ENCODE data around the gene PRAMEF10. TPM values are rescaled to one million over a fixed set of nuclear protein-coding genes. Genes with fewer than 3 reads are reported as not detected.

Gene PRAMEF10, protein sequence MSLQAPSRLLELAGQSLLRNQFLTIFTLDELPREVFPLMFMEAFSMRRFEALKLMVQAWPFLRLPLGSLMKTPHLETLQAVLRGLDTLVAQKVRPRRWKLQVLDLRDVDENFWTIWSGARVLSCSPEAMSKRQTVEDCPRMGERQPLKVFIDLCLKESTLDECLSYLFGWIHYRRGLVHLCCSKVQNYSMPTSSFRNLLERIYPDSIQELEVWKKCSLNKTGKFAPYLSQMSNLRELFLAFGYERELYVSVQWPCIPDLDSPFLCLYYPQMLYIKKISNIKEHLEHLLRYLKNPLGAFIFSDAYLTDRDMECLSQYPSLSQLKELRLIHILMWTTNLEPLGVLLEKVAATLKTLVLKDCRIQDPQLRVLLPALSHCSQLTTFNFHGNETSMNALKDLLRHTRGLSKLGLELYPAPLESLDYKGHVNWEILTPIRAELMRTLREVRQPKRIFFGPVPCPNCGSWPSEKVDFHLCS
- total RNA-seq, result not detected in 2 replicates

DNA sequence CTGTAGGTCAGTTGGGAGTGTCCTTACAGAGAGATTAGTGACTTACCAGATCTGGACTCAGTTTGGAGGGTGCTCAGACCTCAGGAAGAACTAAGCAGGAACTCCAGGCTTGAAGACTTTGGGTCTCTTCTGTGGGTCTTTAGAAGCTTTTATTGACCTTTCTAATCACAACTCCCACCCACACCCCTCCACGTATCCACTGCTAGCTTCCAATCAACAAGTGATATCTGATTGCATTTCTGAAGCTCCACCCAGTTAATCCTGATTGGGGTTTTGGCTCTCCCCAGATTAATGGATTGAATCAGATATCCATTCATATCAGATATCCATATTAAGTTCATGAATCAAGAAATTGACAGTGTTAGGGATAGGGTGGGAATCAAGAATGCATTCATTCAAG is at the start of gene PRAMEF10:
Gene PRAMEF10 (minus strand): TSS at position 101 of the 400 bp plus-strand sequence. CDS start 2,423 bp downstream, outside the sequence.

DNA sequence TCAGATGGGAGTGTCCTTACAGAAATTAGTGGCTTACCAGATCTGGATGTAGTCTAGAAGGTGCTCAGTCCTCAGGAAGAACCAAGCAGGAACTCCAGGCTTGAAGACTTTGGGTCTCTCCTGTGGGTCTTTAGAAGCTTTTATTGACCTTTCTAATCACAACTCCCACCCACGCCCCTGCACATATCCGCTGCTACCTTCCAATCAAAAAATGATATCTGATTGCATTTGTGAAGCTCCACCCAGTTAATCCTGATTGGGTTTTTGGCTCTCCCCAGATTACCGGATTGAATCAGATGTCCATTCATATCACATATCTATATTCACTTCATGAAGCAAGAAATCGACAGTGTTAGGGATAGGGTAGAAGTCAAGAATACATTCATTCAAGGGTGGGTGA is 49.4 kb upstream of the PRAMEF10 start, which contains the start of gene PRAMEF6:
Gene PRAMEF6 (minus strand): TSS at position 101 of the 400 bp plus-strand sequence. CDS start 5,062 bp downstream, outside the sequence.

DNA sequence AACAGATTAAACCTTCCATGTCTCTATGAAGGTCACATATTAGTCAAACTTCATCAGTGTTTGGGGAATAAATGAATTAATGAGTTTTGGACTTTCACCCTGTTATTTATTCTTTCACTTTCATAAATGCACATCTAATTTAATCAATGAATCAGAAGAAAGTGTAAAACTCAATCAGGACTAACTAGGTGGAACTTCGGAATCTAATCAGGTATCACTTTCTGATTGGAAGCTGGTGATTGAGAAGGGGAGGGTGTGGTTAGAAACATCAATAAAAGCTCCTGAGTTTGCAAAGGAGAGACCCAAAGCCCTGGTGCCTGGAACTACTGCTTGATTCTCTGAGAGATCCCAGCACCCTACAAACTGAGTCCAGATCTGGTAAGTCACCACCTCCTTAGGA is 18.2 kb upstream of the PRAMEF10 start, which contains the start of gene PRAMEF7:
Gene PRAMEF7 (plus strand): TSS at position 301 of the 400 bp plus-strand sequence. CDS start 1,083 bp downstream, outside the sequence.

DNA sequence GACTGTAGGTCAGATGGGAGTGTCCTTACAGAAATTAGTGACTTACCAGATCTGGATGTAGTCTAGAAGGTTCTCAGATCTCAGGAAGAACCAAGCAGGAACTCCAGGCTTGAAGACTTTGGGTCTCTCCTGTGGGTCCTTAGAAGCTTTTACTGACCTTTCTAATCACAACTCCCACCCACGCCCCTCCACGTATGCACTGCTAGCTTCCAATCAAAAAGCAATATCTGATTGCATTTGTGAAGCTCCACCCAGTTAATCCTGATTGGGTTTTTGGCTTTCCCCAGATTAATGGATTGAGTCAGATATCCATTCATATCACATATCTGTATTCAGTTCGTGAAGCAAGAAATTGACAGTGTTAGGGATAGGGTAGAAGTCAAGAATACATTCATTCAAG is 12.0 kb downstream of the PRAMEF10 start, which contains the start of gene PRAMEF4:
Gene PRAMEF4 (minus strand): TSS at position 101 of the 400 bp plus-strand sequence. CDS start 2,807 bp downstream, outside the sequence.

DNA sequence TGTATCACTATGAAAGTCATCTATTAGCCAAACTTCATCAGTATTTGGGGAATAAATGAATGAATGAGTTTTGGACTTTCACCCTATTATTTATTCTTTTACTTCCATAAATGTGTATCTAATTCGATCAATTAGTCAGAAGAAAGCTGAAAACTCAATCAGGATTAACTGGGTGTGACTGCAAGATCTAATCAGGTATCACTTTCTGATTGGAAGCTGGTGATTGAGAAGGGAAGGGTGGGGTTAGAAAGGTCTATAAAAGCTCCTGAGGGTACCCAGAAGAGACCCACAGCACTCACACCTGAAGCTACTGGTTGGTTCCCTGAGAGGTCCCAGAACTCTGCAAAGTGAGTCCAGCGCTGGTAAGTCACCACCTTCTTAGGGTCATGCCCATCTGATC is 41.3 kb downstream of the PRAMEF10 start, which contains the start of gene PRAMEF2:
Gene PRAMEF2 (plus strand): TSS at position 301 of the 400 bp plus-strand sequence. CDS start 1,924 bp downstream, outside the sequence.

DNA sequence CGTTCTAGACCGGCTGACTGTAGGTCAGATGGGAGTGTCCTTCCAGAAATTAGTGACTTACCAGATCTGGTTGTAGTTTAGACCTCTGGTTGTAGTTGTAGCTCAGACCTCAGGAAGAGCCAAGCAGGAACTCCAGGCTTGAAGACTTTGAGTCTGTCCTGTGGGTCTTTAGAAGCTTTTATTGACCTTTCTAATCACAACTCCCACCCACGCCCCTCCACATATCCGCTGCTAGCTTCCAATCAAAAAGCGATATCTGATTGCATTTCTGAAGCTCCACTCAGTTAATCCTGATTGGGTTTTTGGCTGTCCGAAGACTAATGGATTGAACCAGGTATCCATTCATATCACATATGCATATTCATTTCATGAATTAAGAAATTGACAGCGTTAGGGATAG is 49.5 kb downstream of the PRAMEF10 start, which contains the start of gene HNRNPCL1:
Gene HNRNPCL1 (minus strand): TSS at position 101 of the 400 bp plus-strand sequence. CDS start 431 bp downstream, outside the sequence.

Other genes with a start within 250 kb of the PRAMEF10 start
- not detected in 2 replicates for gene AADACL3, start 182.2 kb downstream of the PRAMEF10 start, total RNA-seq
- gene CFAP107, start 152.1 kb downstream of the PRAMEF10 start, total RNA-seq, result not detected in 2 replicates
- not detected in 2 replicates for gene PRAMEF12, start 124.5 kb downstream of the PRAMEF10 start, total RNA-seq
- not detected in 2 replicates for gene PRAMEF1, start 106.9 kb downstream of the PRAMEF10 start, total RNA-seq
- not detected in 2 replicates for gene PRAMEF11, start 66.9 kb downstream of the PRAMEF10 start, total RNA-seq
- gene HNRNPCL1, start 49.5 kb downstream of the PRAMEF10 start, total RNA-seq, result not detected in 2 replicates
- gene PRAMEF2, start 41.2 kb downstream of the PRAMEF10 start, total RNA-seq, result not detected in 2 replicates
- not detected in 2 replicates for gene PRAMEF4, start 12.1 kb downstream of the PRAMEF10 start, total RNA-seq
- not detected in 2 replicates for gene PRAMEF7, start 18.3 kb upstream of the PRAMEF10 start, total RNA-seq
- gene PRAMEF6, start 49.3 kb upstream of the PRAMEF10 start, total RNA-seq, result not detected in 2 replicates
- gene PRAMEF27, start 158.3 kb upstream of the PRAMEF10 start, total RNA-seq, result not detected in 2 replicates
- gene HNRNPCL3, start 162.5 kb upstream of the PRAMEF10 start, total RNA-seq, result not detected in 2 replicates
- not detected in 2 replicates for gene PRAMEF25, start 172.5 kb upstream of the PRAMEF10 start, total RNA-seq
- gene HNRNPCL2, start 218.6 kb upstream of the PRAMEF10 start, total RNA-seq, result not detected in 2 replicates